ENCODE data around the gene PRDM16. TPM values are rescaled to one million over a fixed set of nuclear protein-coding genes. Genes with fewer than 3 reads are reported as not detected.

The PRDM16 gene
- total and polyA plus RNA-seq, 4 donors: 5.0 to 80.7 (median 41.5) TPM

DNA sequence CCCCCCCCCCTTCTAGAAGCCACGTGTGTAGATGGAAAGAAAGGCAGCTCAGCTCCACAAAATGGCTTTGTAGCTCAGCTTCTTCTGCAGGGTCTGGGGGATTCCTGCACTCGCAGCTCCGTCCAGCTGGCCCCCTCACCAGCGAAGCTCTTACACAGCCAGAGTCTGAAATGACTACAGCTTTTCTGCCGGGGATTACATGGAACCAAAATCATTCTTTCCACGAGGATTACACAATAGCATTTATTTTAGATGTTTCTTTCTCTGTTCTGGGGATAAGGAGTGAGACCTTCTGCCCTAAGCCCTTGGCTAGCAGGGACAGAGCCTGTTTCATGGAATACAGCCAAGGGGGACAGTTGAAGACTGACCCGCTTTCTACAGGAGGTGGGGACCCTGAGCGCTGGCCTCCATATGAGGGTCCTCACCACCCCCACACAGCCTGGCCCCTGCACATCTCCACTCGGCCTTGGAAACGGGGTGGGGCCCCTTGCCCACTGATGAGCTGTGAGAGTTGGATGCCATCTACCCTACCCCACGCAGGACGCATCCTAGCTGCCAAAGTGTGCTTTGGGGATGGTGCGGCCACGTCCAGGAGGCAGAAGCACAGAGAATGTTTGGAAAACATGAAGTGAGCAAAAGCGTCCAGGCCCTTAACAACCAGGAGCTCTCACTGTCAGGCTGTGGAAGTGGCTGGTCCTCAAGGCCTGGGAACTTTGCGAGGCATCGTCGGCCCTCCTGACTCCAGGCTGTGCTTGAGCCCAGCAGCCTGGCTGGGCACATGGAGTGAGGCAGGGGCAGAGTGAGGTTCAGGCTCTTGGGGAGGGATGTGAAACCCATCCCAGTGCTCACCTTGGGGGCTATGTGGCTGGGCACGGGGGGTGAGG lies 33.2 kb upstream of the PRDM16 start:
- Histone ChIP-seq H3K9me3 (ENCODE audit: control insufficient read depth, low read length) (no peaks in the 10 kb centered on the region), H3K4me3 (ENCODE audit: low read length in 2 of 2) (no peak overlapping the region), H3K36me3 (ENCODE audit: control insufficient read depth in 1 of 2, insufficient read depth in 2 of 2, low read length in 1 of 2) (no peaks in the 10 kb centered on the region), H3K27me3 (ENCODE audit: control insufficient read depth in 1 of 2, insufficient read depth in 2 of 2, low read length in 1 of 2) (no peaks in the 10 kb centered on the region), H3K27ac (ENCODE audit: low read depth in 1 of 2, low read length in 2 of 2) (no peak overlapping the region), H3K4me1 (ENCODE audit: control insufficient read depth in 1 of 2, insufficient read depth in 2 of 2, low read length in 2 of 2) (no peaks in the 10 kb centered on the region)
- DNase-seq (peak in 1 of 2 donors; percentile 57), ATAC-seq (ENCODE audit: low FRiP score) (peak; percentile 16)
- 66 to 68% methylated on average over 19 of the region's 19 CpGs for WGBS, 2 donors
- intact Hi-C loops (cut with DNase I): no loop called here

DNA sequence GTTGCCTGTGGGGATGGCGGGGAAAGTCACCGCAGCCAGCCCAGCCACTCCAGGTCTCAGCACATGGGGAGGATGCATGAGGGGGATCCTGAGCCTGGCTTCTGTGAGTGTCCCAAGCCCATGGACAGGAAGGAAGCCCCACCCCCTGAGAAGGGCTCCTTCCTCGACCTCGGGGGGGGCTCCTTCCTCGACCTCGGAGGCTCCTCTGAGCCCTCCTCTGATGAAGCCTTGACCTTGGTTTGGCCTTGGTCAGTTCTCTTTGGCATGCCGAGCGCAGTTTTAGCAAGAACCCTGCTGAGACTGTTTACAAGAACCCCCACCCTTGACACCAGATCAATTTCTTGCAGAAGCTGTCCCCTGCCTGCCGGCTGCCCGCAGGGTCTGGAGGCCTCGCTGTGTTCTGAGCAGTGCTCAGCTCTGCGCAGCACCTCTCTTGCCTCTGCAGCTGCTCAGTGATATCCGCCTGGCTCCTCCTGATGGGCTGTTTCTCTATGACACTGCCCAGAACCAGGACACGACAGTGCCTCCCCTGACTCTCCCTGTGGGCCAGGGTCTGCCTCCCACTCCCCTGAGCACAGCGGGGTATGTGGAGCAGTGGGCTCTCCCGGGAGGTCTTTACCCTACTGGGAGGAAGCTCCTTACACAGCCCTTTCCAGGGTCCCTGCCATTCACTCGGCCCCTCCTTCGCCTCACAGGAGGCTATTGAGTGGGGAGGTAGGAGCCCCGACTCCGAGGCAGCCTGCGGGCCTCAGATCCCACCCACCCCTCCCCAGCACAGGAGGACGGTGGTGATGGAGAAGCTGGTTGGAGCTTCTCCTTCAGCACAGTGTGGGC lies 32.3 kb upstream of the PRDM16 start:
- H3K4me3 ChIP-seq (ENCODE audit: low read length in 2 of 2): no peak overlapping the region
- peak in 1 of 2 donors; percentile 64 for DNase-seq
- intact Hi-C loops (cut with DNase I): no loop called here

DNA sequence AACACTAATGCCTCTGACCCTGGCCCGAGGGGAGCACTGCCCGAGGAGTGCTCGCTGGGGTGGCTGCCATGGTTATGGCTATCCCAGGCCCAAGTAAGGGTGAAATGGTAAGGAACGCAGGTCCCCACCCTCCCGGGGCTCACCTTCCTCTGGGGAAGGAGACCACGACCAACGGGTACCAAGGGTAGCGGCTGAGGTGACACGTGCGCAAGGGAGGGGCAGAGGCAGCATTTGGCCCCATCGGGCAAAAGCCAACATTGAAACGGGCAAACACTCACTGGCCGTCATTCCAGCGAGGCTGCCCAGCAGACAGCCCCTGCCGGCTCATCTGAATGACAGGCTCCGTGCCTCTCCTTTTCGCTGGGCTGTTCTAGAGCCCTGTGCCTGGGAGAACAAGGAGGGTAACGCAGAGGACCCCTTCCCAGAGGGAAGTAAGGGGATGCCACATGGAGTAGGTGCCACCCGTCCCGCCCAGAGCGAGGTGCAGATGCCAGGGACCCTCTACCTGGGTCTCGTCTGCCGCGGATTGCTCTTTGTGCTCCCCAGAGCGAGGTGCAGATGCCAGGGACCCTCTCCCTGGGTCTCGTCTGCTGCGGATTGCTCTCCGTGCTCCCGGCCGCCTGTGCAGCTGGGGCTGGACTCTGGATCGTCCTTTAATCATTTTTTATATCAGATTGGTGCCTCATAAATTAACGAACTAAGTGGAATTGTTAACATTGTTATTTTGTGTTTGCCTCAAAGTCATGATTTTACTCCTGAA lies 31.5 kb upstream of the PRDM16 start:
- Histone ChIP-seq H3K9me3 (ENCODE audit: control insufficient read depth, low read length) (no peaks in the 10 kb centered on the region), H3K4me3 (ENCODE audit: low read length in 2 of 2) (no peak overlapping the region), H3K36me3 (ENCODE audit: control insufficient read depth in 1 of 2, insufficient read depth in 2 of 2, low read length in 1 of 2) (no peaks in the 10 kb centered on the region), H3K4me1 (ENCODE audit: control insufficient read depth in 1 of 2, insufficient read depth in 2 of 2, low read length in 2 of 2) (no peaks in the 10 kb centered on the region), H3K27ac (ENCODE audit: low read depth in 1 of 2, low read length in 2 of 2) (no peak overlapping the region), H3K27me3 (ENCODE audit: control insufficient read depth in 1 of 2, insufficient read depth in 2 of 2, low read length in 1 of 2) (no peaks in the 10 kb centered on the region)
- intact Hi-C loops (cut with DNase I): no loop called here
- WGBS, 2 donors: 92 to 93% methylated on average over 32 of the region's 32 CpGs
- ATAC-seq (ENCODE audit: low FRiP score): no peak
- peak in 1 of 2 donors; percentile 57 for DNase-seq

More for the DNA sequence above, 32.3 kb upstream of the PRDM16 start:
- no peaks in the 10 kb centered on the region for H3K27me3 ChIP-seq (ENCODE audit: control insufficient read depth in 1 of 2, insufficient read depth in 2 of 2, low read length in 1 of 2)
- no peaks in the 10 kb centered on the region for H3K4me1 ChIP-seq (ENCODE audit: control insufficient read depth in 1 of 2, insufficient read depth in 2 of 2, low read length in 2 of 2)
- no peak overlapping the region for H3K27ac ChIP-seq (ENCODE audit: low read depth in 1 of 2, low read length in 2 of 2)
- no peaks in the 10 kb centered on the region for H3K36me3 ChIP-seq (ENCODE audit: control insufficient read depth in 1 of 2, insufficient read depth in 2 of 2, low read length in 1 of 2)
- H3K9me3 ChIP-seq (ENCODE audit: control insufficient read depth, low read length): no peaks in the 10 kb centered on the region
- ATAC-seq (ENCODE audit: low FRiP score): no peak
- 84 to 87% methylated on average over 22 of the region's 22 CpGs for WGBS, 2 donors

DNA sequence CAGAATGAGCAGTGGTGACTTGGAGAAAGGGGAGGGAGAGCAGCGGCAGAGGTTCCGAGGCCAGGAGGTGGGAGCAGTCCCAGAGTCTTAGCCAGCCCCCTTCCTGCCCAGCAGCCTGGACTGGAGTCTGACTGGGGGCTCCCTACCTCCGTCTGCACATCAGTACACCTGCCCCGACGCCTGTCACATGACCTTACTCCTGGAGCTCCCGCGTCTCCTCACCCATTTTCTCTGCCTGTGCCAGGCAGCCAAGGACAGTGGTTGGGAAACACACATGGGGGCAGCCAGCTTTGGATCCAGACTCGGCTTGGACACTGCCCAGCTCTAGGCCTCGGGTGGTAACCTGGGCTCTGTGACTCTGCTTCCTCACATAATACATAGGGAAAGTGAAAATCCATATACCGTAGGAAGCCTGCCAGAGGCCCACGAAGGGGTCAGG lies 30.9 kb upstream of the PRDM16 start:
- Histone ChIP-seq H3K27me3 (ENCODE audit: control insufficient read depth in 1 of 2, insufficient read depth in 2 of 2, low read length in 1 of 2) (no peaks in the 10 kb centered on the region), H3K4me3 (ENCODE audit: low read length in 2 of 2) (no peak overlapping the region), H3K36me3 (ENCODE audit: control insufficient read depth in 1 of 2, insufficient read depth in 2 of 2, low read length in 1 of 2) (no peaks in the 10 kb centered on the region), H3K4me1 (ENCODE audit: control insufficient read depth in 1 of 2, insufficient read depth in 2 of 2, low read length in 2 of 2) (no peaks in the 10 kb centered on the region), H3K9me3 (ENCODE audit: control insufficient read depth, low read length) (no peaks in the 10 kb centered on the region), H3K27ac (ENCODE audit: low read depth in 1 of 2, low read length in 2 of 2) (no peak overlapping the region)
- WGBS, 2 donors: 76 to 79% methylated on average over 11 of the region's 11 CpGs
- intact Hi-C loops (cut with DNase I): no loop called here
- DNase-seq (peak in 1 of 2 donors; percentile 39), ATAC-seq (ENCODE audit: low FRiP score) (no peak)

GRCh38 chr1:3038571-3039181 lies 30.3 kb upstream of the PRDM16 start:
- ATAC-seq (ENCODE audit: low FRiP score) (no peak), DNase-seq (peak in 1 of 2 donors; percentile 59)
- Histone ChIP-seq H3K4me3 (ENCODE audit: low read length in 2 of 2) (no peak overlapping the region), H3K9me3 (ENCODE audit: control insufficient read depth, low read length) (no peaks in the 10 kb centered on the region), H3K4me1 (ENCODE audit: control insufficient read depth in 1 of 2, insufficient read depth in 2 of 2, low read length in 2 of 2) (no peaks in the 10 kb centered on the region), H3K27me3 (ENCODE audit: control insufficient read depth in 1 of 2, insufficient read depth in 2 of 2, low read length in 1 of 2) (no peaks in the 10 kb centered on the region), H3K36me3 (ENCODE audit: control insufficient read depth in 1 of 2, insufficient read depth in 2 of 2, low read length in 1 of 2) (no peaks in the 10 kb centered on the region), H3K27ac (ENCODE audit: low read depth in 1 of 2, low read length in 2 of 2) (no peak overlapping the region)
- 85 to 86% methylated on average over 19 of the region's 19 CpGs for WGBS, 2 donors
- intact Hi-C loops (cut with DNase I): no loop called here

DNA sequence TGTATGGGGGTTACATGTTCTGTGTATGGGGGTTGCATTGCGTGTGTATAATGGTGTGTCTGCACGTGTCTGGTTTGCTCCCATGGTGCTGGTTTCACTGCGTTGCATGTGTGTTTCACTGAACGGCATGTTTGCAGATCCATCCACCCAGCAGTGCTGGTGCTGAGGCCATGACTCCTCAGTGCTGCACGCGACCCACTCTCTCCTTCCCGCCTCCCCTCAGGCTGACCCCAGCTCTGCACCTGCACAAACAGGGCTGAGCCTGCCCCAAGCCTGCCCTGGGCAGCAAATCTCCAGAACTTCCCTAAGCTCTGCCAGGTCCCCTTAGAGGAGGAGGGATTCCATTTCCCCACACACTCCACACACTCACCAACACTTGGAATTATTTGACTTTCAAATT lies 29.0 kb upstream of the PRDM16 start:
- H3K4me3 ChIP-seq (ENCODE audit: low read length in 2 of 2): no peak overlapping the region
- WGBS, 2 donors: 93 to 95% methylated on average over 7 of the region's 7 CpGs
- ATAC-seq (ENCODE audit: low FRiP score): no peak
- H3K36me3 ChIP-seq (ENCODE audit: control insufficient read depth in 1 of 2, insufficient read depth in 2 of 2, low read length in 1 of 2): no peaks in the 10 kb centered on the region
- H3K27me3 ChIP-seq (ENCODE audit: control insufficient read depth in 1 of 2, insufficient read depth in 2 of 2, low read length in 1 of 2): no peaks in the 10 kb centered on the region
- no peaks in the 10 kb centered on the region for H3K4me1 ChIP-seq (ENCODE audit: control insufficient read depth in 1 of 2, insufficient read depth in 2 of 2, low read length in 2 of 2)
- intact Hi-C loops (cut with DNase I): no loop called here
- no peak overlapping the region for H3K27ac ChIP-seq (ENCODE audit: low read depth in 1 of 2, low read length in 2 of 2)
- no peak for DNase-seq
- no peaks in the 10 kb centered on the region for H3K9me3 ChIP-seq (ENCODE audit: control insufficient read depth, low read length)

DNA sequence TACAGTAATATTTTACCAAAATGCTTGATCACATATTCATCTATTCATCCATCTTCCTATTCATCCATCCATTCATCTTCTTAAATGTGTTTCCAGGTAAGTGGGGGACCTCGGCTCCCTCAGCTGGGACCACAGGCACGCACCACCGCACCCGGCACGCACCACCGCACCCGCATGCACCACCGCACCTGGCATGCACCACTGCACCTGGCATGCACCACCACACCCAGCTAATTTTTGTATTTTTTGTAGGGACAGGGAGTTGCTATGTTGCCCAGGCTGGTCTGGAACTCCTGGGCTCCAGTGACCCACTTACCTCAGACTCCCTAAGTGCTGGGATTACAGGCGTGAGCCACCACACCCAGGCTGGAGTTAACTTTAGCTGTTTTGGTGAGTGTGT lies 26.5 kb upstream of the PRDM16 start:
- intact Hi-C loops (cut with DNase I): no loop called here
- Histone ChIP-seq H3K4me1 (ENCODE audit: control insufficient read depth in 1 of 2, insufficient read depth in 2 of 2, low read length in 2 of 2) (no peaks in the 10 kb centered on the region), H3K27ac (ENCODE audit: low read depth in 1 of 2, low read length in 2 of 2) (no peak overlapping the region), H3K36me3 (ENCODE audit: control insufficient read depth in 1 of 2, insufficient read depth in 2 of 2, low read length in 1 of 2) (no peaks in the 10 kb centered on the region), H3K9me3 (ENCODE audit: control insufficient read depth, low read length) (no peaks in the 10 kb centered on the region), H3K4me3 (ENCODE audit: low read length in 2 of 2) (no peak overlapping the region), H3K27me3 (ENCODE audit: control insufficient read depth in 1 of 2, insufficient read depth in 2 of 2, low read length in 1 of 2) (no peaks in the 10 kb centered on the region)
- DNase-seq (no peak), ATAC-seq (ENCODE audit: low FRiP score) (no peak)
- WGBS, 2 donors: 94 to 97% methylated on average over 9 of the region's 9 CpGs

- 90 to 94% methylated on average over 7 of the region's 7 CpGs for WGBS, 2 donors
- no peak for ATAC-seq (ENCODE audit: low FRiP score)
- Histone ChIP-seq H3K36me3 (ENCODE audit: control insufficient read depth in 1 of 2, insufficient read depth in 2 of 2, low read length in 1 of 2) (no peaks in the 10 kb centered on the region), H3K4me3 (ENCODE audit: low read length in 2 of 2) (no peak overlapping the region), H3K4me1 (ENCODE audit: control insufficient read depth in 1 of 2, insufficient read depth in 2 of 2, low read length in 2 of 2) (no peaks in the 10 kb centered on the region), H3K9me3 (ENCODE audit: control insufficient read depth, low read length) (no peaks in the 10 kb centered on the region), H3K27ac (ENCODE audit: low read depth in 1 of 2, low read length in 2 of 2) (no peak overlapping the region), H3K27me3 (ENCODE audit: control insufficient read depth in 1 of 2, insufficient read depth in 2 of 2, low read length in 1 of 2) (no peaks in the 10 kb centered on the region)
- DNase-seq: peak in 1 of 2 donors; percentile 39
- intact Hi-C loops (cut with DNase I): no loop called here
These were observed 19.8 kb upstream of the PRDM16 start for GRCh38 chr1:3049164-3049563.

Measured in aorta (tissue), 5 donors.